Measurements from ENCODE around the gene TPRX2. TPM values are rescaled to one million over a fixed set of nuclear protein-coding genes. Genes with fewer than 3 reads are reported as not detected.
A peak's percentile ranks its signal among the peaks of the same experiment; 100 is the strongest.
"Not testable (repeated sequence)": the region's sequence is repeated elsewhere in the genome, so short reads cannot be mapped to it uniquely, and the experiment has no call there.

Gene TPRX2
- total RNA-seq, 3 donors from 2014 or later, result not detected

- H3K9me3 ChIP-seq, result no peaks in the 10 kb centered on the region
- TF ChIP-seq, protein P1, sequence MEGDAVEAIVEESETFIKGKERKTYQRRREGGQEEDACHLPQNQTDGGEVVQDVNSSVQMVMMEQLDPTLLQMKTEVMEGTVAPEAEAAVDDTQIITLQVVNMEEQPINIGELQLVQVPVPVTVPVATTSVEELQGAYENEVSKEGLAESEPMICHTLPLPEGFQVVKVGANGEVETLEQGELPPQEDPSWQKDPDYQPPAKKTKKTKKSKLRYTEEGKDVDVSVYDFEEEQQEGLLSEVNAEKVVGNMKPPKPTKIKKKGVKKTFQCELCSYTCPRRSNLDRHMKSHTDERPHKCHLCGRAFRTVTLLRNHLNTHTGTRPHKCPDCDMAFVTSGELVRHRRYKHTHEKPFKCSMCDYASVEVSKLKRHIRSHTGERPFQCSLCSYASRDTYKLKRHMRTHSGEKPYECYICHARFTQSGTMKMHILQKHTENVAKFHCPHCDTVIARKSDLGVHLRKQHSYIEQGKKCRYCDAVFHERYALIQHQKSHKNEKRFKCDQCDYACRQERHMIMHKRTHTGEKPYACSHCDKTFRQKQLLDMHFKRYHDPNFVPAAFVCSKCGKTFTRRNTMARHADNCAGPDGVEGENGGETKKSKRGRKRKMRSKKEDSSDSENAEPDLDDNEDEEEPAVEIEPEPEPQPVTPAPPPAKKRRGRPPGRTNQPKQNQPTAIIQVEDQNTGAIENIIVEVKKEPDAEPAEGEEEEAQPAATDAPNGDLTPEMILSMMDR (IDR thresholded peaks at IDR 0.05), result no peak
- ATAC-seq (no peak), DNase-seq (no peak)
- no peaks in the 10 kb centered on the region for H3K4me1 ChIP-seq (ENCODE audit: low read depth)
- H3K36me3 ChIP-seq (ENCODE audit: low read depth), result no peaks in the 10 kb centered on the region
- intact Hi-C loops (cut with DNase I, micrococcal nuclease), result no loop called here
- H3K4me3 ChIP-seq, result no peak overlapping the region
Observed at GRCh38 chr19:47854459-47854858, 4.6 kb upstream of the TPRX2 start.

GRCh38 chr19:47858231-47858630 is 804 bp upstream of the TPRX2 start:
- intact Hi-C loops (cut with DNase I, micrococcal nuclease); H3K4me1 ChIP-seq (ENCODE audit: low read depth); H3K9me3 ChIP-seq; H3K4me3 ChIP-seq; H3K36me3 ChIP-seq (ENCODE audit: low read depth); ATAC-seq: not testable (repeated sequence)
- DNase-seq, result peak in 1 of 3 donors; percentile 2

DNA sequence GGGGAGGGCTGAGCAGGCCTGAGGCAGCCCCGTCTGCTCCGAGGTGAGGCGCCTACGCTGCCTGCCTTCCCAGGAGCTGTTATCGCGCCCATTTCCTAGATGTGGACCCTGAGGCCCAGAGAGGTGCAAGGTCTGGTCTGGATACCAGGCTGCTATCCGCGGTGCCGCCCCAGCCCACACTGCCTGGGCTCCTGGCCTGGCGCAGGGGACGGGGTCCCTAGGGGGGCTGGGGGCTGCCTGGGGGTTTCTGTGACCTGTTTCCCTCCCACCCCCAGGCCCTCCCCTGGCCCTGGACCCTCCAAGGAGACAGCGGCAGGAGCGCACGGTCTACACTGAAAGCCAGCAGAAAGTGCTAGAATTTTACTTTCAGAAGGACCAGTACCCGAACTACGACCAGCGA is 803 bp downstream of the TPRX2 start:
- DNase-seq; H3K4me3 ChIP-seq; intact Hi-C loops (cut with DNase I, micrococcal nuclease); H3K4me1 ChIP-seq (ENCODE audit: low read depth); H3K36me3 ChIP-seq (ENCODE audit: low read depth); H3K9me3 ChIP-seq; ATAC-seq: not testable (repeated sequence)

- intact Hi-C loops (cut with DNase I, micrococcal nuclease), result no loop called here
- Histone ChIP-seq H3K9me3 (no peaks in the 10 kb centered on the region), H3K4me3 (no peak overlapping the region), H3K36me3 (ENCODE audit: low read depth) (no peaks in the 10 kb centered on the region), H3K4me1 (ENCODE audit: low read depth) (no peaks in the 10 kb centered on the region)
- DNase-seq (peak in 1 of 3 donors; percentile 37), ATAC-seq (no peak)
- TF ChIP-seq, protein P1 (IDR thresholded peaks at IDR 0.05), result no peak
Observed at GRCh38 chr19:47860602-47861297, 1.7 kb downstream of the TPRX2 start.

DNA sequence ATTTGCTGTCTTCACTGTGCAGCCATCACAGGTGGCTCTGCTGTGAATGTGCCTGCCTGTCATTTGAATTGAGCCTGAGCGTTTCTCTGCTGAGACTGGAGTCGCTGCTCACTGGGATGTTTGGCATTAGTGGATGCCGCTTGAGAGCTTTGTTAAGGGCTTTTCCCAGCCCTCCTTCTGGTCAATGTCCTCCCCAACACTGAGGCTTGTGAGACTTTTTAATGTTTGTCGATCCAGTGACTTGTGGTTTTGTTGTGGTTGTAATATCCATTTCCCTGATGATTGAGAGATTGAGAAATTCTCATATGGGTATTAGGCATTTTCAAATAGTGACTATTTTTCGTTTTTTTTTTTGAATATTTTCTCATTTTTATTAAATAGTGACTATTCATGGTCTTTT is 2.6 kb downstream of the TPRX2 start:
- intact Hi-C loops (cut with DNase I, micrococcal nuclease), result no loop called here
- Histone ChIP-seq H3K36me3 (ENCODE audit: low read depth) (no peaks in the 10 kb centered on the region), H3K9me3 (no peaks in the 10 kb centered on the region), H3K4me1 (ENCODE audit: low read depth) (no peaks in the 10 kb centered on the region), H3K4me3 (no peak overlapping the region)
- no peak for DNase-seq
- TF ChIP-seq, protein P1 (IDR thresholded peaks at IDR 0.05), result no peak
- ATAC-seq, result no peak

- no peaks in the 10 kb centered on the region for H3K4me1 ChIP-seq (ENCODE audit: low read depth)
- H3K36me3 ChIP-seq (ENCODE audit: low read depth), result no peaks in the 10 kb centered on the region
- H3K4me3 ChIP-seq, result no peak overlapping the region
- TF ChIP-seq, protein P1 (IDR thresholded peaks at IDR 0.05), result peak; percentile 92
- ATAC-seq, result peak; percentile 94
- intact Hi-C loops (cut with DNase I, micrococcal nuclease), result no loop called here
- DNase-seq, result peak; percentile 76 to 89 (median 88)
- no peaks in the 10 kb centered on the region for H3K9me3 ChIP-seq
Observed at GRCh38 chr19:47863514-47863936, 4.5 kb downstream of the TPRX2 start.

DNA sequence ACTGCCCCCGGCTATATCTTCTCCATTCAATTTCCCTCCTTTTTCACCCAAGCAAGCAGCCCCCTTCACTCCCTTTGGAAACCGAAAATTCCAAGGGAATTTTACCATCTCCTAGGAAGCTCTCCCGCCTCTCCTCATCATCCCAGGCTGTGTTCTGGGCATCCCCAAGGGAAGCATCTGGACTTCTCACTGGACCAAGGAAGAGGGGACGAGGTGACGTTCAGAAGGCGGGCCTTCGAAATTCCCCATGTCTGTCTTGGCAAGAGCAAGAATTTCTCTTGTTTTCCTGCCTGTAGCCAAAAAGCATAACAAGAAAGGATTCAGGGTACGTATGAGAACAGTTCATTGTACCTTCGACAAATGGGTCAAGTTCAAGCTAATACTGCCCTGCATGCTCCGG is 6.1 kb downstream of the TPRX2 start:
- intact Hi-C loops (cut with DNase I, micrococcal nuclease), result no loop called here
- DNase-seq (peak in 1 of 3 donors; percentile 7), ATAC-seq (no peak)
- Histone ChIP-seq H3K4me3 (no peak overlapping the region), H3K4me1 (ENCODE audit: low read depth) (no peaks in the 10 kb centered on the region), H3K36me3 (ENCODE audit: low read depth) (no peaks in the 10 kb centered on the region), H3K9me3 (no peaks in the 10 kb centered on the region)
- TF ChIP-seq, protein P1 (IDR thresholded peaks at IDR 0.05), result no peak
